G401.6 (cell line): ENCODE measurements around the gene B4GAT1.
"Not testable (repeated sequence)": the region's sequence is repeated elsewhere in the genome, so short reads cannot be mapped to it uniquely, and the experiment has no call there.

Source experiments
- FAIRE-seq: peaks from 2 replicates; lab custom pipeline; 2012; peaks lifted over from hg19 to GRCh38; lab: Jason Lieb, UNC

B4GAT1 gene

DNA sequence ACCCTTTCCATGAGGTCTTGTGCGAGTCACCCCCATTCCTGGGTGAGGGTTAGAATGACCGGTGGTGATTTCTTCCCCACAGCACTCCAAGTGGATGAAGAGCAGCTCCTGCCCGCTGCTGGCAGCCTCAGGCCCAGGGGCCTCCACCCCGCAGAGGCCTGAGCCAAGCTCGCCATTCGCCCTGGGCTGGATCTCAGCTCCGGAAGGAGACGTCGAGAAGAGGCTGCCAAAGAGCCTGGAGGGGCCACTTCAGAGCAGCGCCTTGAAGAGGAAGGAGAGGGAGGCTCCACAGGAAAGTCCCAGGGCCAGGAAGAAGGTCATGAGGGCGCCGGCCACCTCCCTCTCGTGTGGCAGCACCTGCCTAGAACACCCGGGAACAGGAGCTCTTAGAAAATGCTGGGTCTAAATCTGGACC, 15.8 kb upstream of the B4GAT1 start:
- no peak for FAIRE-seq

GRCh38 chr11:66362481-66363147, 15.2 kb upstream of the B4GAT1 start:
- no peak for FAIRE-seq

DNA sequence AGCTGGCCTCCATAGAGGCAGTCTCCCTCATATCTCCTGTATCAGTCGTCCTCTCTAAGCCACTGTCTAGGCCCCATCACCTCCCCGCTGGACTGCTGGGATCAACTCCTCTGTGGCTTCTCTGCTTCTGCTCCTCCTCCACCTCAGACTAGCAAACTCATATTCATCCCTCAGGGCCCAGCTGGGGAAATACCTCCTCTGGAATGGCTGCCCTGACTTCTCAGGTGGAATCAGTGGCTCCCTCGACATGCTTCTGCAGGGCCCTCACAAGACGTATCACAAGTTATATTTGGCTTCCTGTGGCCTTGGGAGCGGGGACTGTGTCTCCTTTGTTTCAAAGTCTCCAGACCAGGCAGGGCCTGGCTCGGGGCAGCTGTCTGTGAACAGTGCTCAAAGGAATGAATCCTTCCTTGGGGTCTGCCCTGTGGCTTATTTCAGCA, 14.1 kb upstream of the B4GAT1 start:
- no peak for FAIRE-seq

DNA sequence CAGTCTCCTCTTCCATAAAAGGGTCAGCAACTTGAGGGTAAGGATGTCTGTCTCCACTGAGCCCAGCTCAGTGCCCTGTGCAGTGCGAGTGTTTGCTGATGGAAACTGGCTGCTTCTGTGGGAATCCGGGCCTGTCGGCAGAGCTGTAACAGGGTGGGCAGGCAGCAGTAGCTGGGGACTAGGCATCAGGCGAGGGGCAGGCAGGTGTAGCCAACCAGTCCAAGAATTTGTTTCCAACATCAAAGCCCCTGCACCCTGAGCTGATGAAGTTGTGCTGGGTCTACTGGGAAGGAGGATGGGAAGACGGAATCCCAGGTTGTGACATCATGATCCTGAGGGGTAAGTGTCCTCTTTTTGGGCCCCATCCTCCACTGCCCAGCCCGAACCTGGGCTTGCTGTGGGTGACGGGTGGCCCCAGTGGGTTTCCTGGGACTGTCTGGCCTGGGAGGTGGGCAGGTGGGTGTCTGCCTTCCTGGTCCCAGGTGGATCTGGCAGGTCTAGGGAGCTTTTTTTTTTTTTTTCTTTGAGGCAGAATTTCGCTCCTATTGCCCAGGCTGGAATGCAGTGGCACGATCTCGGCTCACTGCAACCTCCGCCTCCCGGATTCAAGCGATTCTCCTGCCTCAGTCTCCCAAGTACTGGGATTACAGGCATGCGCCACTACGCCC, 13.1 kb upstream of the B4GAT1 start:
- FAIRE-seq: no peak

- FAIRE-seq: no peak
These were observed 12.2 kb upstream of the B4GAT1 start for GRCh38 chr11:66359662-66360087.

GRCh38 chr11:66350560-66351235, 3.3 kb upstream of the B4GAT1 start:
- FAIRE-seq: not testable (repeated sequence)

- FAIRE-seq: no peak
These were observed 1.6 kb upstream of the B4GAT1 start for GRCh38 chr11:66349084-66349386.

DNA sequence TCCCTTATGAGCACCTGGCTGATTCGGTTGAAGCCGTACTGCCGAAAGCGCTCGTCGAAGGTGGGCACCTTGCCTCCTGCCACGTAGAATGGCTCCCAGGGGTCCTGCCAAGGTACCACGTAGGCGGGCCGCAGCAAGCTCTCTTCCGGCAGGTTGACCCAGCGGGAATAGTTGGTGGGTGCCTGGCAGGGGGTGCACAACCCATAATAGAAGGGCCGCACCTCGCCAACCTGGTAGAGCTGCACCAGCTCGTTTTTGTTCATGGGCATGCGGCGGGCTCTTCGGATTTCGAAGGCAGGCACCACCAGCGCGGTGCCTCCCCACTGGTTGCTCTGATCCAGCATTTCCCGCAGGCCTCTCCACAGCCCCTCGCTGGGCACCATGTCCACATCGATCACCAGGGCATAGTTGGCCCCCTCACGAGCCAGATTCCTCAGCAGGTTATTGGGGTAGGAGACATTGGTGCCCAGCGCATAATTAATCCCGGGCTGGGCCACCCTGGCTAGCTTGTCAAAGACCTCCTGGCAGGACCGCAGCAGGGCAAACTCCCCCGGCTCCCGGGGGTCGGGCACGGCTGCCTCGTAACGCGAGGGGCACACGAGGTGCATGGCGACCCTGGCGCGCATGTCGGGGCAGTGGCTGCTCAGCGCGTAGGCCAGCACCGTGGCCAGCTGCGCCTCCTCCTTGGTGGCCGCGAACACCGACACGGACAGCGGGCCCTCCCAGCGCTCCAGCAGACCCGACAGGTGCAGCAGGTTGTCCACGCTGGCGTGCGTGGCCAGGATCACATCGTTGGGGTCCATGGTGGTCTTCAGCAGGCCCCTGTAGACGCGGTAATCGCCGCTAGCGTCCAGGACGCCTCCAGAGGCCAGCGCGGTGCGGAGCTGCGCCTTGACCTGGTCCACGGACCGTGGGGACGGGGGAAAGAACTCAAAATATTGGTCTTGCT, 679 bp downstream of the B4GAT1 start:
- no peak for FAIRE-seq

DNA sequence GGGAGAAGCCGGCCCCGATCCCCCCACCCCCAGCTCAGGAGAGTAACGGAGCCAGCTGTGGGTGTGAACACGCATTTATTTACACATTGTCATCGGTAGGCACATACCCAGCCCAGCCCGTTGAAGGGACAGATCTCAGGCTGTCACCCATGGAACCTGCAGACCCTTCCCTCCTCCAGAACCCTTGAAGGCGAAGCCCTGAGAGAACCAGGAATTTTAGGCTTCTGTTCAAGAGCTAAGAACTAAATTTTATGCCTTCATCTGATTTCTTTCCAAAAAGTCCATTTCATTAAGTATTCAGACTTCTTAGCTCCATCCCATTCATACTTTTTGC, 2.1 kb downstream of the B4GAT1 start:
- no peak for FAIRE-seq

DNA sequence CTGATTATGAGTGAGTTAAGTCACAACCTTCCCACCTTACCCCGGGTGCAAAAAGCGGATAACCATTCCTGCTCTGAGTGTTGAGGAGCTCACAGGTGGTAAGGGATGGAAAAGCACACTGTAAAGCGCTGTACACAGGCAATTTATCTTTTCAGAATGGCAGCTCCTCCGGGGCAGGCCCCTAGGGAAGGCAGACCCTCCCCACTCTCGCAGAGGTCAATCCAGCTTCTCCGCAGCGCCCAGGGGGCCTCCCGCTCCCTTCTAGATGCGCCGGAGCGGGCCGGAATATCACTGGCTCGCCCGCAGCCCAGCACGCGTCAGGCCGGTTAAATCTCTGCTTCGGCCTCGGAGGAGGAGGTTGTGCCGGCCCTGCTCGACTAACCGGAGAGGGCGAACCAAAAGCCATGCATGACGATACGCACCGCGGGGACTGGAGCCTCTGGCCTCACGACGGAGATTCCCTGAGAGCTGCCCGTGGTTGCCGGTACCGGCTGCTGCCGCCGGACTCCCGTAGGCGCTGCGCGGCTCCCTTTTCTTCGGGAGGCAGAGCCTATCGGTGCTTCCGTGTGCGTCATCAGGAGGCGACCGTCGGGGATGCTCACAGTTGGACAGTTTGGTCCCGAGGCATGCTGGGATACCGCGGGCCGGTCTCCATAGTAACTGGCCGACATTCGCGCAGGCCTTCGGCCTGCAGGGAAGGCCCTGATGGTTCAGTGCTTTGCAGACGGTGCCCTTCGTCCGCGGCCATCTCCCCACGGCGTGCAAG, 2.7 kb downstream of the B4GAT1 start, which contains the start of gene BRMS1:
Gene BRMS1 (minus strand): TSS at position 555 of the 766 bp plus-strand sequence. CDS start 2,870 bp downstream, outside the sequence.
- FAIRE-seq: peak; percentile 91

DNA sequence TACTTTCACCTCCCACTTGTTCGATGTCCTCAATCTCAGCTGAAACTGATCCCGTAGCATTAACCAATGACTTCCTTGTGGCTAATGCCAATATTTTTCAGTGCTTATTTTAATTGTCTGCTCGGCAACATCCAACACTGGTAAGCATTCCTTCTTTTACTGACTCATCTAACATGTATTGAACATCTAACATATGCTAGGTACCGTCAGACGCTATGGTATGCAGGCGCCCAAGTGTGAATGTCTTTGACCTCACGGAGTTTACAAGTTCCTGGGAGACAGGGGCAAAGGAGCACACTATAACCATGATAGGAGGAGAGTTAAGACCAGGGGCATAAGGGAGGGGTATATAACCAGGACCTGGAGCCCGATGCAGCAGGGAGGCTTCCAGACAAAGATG, 4.3 kb downstream of the B4GAT1 start:
- FAIRE-seq: no peak

DNA sequence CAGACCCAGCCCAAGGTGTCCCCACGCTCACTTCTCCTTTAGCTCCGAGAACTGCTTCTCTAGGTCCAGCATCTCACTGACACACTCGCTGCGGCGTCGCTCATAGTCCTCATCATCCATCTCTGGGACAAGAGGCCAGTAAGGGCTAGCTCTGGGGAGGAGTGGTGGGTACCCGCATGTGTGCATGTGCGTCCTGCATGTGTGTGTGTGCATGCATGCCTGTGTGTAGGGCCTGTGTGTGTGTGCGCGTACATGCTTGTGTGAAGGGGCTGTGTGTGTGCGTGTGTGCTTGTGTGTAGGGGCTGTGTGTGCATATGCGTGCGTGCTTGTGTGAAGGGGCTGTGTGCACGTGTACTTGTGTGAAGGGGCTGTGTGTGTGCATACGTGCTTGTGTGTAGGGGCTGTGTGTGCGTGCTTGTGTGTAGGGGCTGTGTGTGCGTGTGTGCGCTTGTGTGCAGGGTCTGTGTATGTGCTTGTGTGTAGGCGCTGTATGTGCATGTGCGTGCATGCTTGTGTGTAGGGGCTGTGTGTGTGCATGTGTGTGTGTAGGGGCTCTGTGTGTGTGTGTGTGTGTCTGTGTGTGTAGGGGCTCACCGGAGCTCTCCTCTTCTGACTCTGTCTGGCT, 5.8 kb downstream of the B4GAT1 start:
- no peak for FAIRE-seq

GRCh38 chr11:66340596-66341501, 6.6 kb downstream of the B4GAT1 start:
- no peak for FAIRE-seq

GRCh38 chr11:66339686-66340483, 7.5 kb downstream of the B4GAT1 start:
- no peak for FAIRE-seq

- FAIRE-seq: no peak
These were observed 8.2 kb downstream of the B4GAT1 start for GRCh38 chr11:66339162-66339675.

- FAIRE-seq: no peak
These were observed 8.9 kb downstream of the B4GAT1 start for GRCh38 chr11:66338276-66339161.

- FAIRE-seq: no peak
These were observed 10.1 kb downstream of the B4GAT1 start for GRCh38 chr11:66337103-66337899.
